Stimulated activated naive CD8-positive, alpha-beta T cell treated with anti-CD3 and anti-CD28 coated beads, Interleukin-15, Interleukin-2, amounts not matched to agents 100 U/mL and 50 U/mL, for 24 hours (primary cell): Measurements from ENCODE around the gene SSBP2.

Experiments used
- ATAC-seq: fragments of 150-1000 bp; cut with Tn5 transposase; one replicate; pipeline ENCODE4 v1.10.0; 2021
- DNase-seq: peaks from one replicate; pipeline ENCODE4 v3.0.0; 2021

The SSBP2 gene

GRCh38 chr5:81579262-81579924 lies 171.5 kb downstream of the SSBP2 start:
- ATAC-seq (no peak), DNase-seq (no peak)

DNA sequence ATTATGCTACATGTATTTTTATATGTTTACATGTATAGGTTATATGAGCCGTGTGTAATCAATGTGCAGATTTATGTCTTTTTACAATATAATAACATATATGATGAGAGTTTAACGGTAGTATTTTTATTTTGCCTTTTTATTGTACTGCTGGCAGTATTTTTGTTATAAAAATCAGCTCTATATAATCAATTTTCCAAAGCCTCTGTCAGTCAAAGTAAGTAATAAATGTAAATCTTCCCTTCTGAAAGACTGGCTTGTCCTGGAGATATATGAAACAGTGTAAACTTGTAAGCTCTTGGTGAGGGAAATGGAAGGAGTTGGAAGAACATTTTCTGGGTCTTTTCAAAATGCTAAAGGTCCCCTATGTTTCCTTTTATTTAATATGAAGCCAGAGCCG lies 173.8 kb downstream of the SSBP2 start:
- ATAC-seq (no peak), DNase-seq (no peak)

- no peak for ATAC-seq
- DNase-seq: no peak
Observed at GRCh38 chr5:81575924-81576323, 175.0 kb downstream of the SSBP2 start.

DNA sequence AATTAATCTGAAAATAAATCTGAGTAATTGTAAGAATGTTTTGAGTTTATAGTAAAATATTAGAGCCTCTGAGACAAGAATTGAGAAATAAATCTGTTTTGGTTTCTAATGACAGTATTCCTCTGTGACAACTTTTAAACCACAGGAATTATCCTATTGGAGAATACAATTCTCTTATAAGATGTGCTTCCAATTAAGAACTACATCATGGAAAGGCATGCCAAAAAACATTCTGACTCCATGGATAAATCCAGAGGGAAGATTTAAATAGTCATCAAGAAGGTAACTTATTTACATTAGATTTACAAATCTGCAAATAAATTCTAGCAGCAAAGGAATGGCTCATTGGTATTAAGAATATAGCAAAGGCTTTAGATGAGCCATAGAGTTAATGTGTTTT lies 178.7 kb downstream of the SSBP2 start:
- DNase-seq (no peak), ATAC-seq (no peak)

DNA sequence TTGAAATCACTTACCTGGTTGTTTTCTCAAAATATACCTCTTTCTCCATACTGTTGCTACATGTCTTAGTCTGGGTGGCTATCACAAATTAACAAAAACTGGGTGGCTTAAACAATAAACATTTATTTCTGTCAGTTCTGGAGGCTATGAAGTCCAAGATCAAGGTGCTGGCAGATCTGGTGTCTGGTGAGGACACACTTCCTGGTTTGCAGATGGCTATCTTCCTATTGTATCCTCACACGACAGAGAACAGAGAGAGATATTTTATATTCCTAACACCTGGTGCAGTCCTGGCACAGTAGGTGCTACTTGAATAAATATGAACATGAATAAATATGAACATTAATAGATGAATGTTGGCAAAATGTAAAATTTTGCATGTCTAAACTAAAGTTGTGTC lies 192.7 kb downstream of the SSBP2 start:
- DNase-seq: no peak
- ATAC-seq: no peak

GRCh38 chr5:81556809-81557208 lies 194.1 kb downstream of the SSBP2 start:
- DNase-seq: no peak
- peak; percentile 91 for ATAC-seq

DNA sequence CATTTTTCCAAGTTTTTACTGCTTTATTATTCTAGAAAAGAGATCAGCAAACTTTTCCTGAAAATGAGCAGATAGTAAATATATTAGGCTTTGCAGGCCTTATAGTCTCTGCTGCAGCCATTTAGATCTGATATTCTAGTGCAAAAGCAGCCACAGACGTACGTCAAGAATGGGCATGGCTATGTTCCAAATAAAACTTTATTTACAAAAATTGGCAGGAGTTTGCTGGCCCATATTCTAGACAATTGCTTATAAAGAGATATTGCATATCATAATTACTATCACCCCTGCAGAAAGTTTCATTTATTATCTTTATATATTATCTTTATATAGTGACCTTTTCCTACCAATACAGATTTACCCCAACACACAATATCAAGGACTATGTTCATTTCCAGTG lies 195.0 kb downstream of the SSBP2 start:
- DNase-seq (no peak), ATAC-seq (no peak)

GRCh38 chr5:81554647-81555046 lies 196.2 kb downstream of the SSBP2 start:
- DNase-seq: no peak
- no peak for ATAC-seq

DNA sequence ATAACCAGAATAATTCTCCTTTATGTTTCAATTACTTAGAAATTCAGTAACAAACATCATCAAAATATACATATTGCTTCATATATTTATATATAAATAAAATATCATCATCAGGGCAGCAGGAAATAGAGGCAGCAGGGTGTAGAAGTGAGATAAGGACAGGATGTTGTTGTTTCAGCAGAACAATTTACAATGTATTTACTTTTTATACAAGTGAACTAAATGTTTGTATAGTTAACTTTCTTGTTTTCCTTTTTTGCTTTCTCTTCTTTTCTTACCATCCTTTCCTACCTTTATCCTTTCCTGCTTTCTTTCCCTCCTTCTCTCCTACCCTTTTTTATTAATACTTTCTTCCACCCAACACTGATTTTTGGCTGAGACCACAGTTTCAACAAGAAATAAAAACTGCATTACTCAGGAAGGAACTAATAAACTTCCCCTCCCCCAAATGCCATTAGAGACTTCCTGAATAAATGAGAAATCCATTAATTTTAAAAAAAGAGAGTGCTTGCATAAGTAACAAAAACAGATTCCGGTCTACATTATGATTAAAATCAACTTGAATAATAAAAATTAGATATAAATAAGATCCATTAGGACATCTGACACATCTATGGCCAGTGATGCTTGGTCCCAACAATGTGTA lies 197.2 kb downstream of the SSBP2 start:
- DNase-seq (no peak), ATAC-seq (no peak)

GRCh38 chr5:81552852-81553566 lies 197.9 kb downstream of the SSBP2 start:
- ATAC-seq: no peak
- no peak for DNase-seq

DNA sequence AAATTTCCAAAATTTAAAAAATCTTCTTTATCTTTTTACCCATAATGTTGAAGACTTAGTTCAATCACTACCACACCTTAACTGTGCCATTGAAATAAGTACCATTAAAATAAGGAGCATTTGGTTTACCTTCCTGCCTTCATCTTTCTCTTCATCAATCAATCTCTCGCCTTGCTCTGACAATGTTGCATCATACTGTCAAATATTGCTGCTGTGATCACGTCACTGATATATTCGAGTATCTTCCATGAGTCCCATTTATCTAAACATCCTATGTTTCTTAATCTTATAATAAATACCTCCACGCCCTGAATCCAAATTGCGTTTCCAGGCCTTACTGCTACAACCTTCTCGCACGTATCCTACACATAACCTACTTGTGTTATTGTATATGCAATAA lies 201.8 kb downstream of the SSBP2 start:
- DNase-seq: no peak
- ATAC-seq: no peak

- ATAC-seq (no peak), DNase-seq (no peak)
Observed at GRCh38 chr5:81547001-81547400, 203.9 kb downstream of the SSBP2 start.

DNA sequence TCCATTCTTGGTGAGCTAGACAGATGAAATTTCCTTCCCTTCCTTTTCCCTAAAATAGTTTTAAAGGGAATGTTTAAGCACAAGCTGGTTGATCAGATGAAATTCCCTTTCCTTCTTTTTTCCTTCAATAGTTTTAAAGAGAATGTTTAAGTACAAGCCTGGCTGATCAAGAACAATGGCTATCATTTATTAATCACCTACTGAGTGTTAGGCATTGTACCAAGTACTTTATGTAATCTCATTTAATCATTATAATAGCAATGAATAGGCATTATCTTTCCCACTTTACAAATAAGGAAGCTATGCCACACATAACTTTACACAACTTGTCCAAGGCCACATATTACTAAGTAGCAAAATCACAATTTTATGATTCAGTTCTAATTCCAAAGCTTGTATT lies 205.0 kb downstream of the SSBP2 start:
- no peak for DNase-seq

GRCh38 chr5:81544351-81545018 lies 206.4 kb downstream of the SSBP2 start:
- DNase-seq (no peak), ATAC-seq (no peak)

More for the DNA sequence above, 205.0 kb downstream of the SSBP2 start:
- ATAC-seq: no peak

- ATAC-seq (no peak), DNase-seq (no peak)
Observed at GRCh38 chr5:81542242-81542641, 208.7 kb downstream of the SSBP2 start.

GRCh38 chr5:81537905-81538547 lies 212.9 kb downstream of the SSBP2 start:
- ATAC-seq (no peak), DNase-seq (no peak)

GRCh38 chr5:81534441-81534840 lies 216.5 kb downstream of the SSBP2 start:
- DNase-seq: no peak
- no peak for ATAC-seq

GRCh38 chr5:81533629-81534405 lies 217.1 kb downstream of the SSBP2 start:
- no peak for DNase-seq

GRCh38 chr5:81530919-81531318 lies 220.0 kb downstream of the SSBP2 start:
- ATAC-seq (peak; percentile 23), DNase-seq (no peak)

More at GRCh38 chr5:81533629-81534405, 217.1 kb downstream of the SSBP2 start:
- no peak for ATAC-seq

DNA sequence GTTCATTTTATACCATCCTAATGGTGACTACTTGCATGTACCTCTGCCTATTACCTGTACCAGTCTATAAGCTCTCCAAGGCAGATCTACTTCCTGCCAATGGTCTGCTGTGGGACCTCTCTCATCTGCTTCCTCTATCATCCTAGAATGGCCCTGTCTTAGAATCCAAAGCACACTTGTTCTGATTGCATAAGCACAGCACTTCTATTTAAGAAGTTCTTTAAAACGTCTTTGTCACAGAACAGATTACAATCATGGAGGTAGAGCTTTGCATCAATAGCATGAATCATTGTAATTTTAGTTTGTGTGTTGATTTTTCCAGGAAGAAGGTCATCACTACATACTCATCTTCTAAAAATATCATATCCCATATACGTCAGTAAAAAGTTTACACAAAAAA lies 225.2 kb downstream of the SSBP2 start:
- ATAC-seq: peak; percentile 19
- DNase-seq: no peak

DNA sequence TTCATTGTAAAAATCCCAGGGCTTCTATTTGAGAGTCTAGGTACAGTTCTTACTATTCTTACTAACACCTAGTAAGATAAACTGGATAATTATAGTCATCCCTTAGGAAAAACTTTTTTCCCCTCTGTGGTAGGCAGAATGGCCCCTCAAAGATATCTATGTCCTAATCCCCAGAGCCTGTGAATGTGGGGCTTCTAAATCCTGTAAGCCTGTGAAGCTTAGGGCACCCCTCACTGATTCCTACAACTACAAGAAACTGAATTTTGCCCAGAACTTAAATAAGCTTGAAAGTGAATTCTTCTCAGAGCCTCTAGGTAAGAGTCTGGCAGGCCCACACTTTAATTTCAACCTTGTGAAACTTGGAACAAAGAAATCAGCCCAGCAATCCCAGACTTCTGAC lies 226.9 kb downstream of the SSBP2 start:
- DNase-seq (no peak), ATAC-seq (no peak)

- ATAC-seq: no peak
- no peak for DNase-seq
Observed at GRCh38 chr5:81522571-81522970, 228.3 kb downstream of the SSBP2 start.
